ENCODE results near the gene PARP15.

The PARP15 gene

GRCh38 chr3:122662505-122662904, 85.1 kb downstream of the PARP15 start:
- in situ Hi-C loops (cut with MboI; ENCODE audit: low sequenced_read_pairs): no loop called here

DNA sequence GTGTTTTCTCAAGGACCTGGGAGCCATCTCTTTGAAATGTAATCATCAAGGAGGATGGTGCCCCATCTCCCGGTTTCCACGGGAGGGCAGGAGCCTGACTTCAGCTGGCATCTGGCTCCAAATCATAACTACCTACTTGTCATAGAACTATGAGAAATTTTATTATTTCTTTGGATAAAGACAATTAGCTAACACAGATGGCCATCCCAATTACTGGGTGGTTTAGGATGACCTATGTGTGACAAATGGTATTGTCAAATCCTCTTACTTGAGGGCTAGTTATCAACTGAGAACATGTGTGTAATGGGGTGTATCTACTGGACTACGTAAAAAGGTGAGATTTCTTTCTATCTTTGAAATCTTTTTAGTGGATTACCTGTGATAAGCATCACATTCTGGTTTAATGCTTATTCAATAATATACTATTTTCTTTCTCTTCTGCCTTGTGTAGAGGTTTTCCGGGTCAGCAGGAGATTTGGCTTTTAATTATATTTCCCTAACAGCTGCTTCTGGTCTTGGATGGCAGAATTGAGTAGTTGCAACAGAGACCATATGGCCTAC, 87.9 kb downstream of the PARP15 start:
- in situ Hi-C loops (cut with MboI; ENCODE audit: low sequenced_read_pairs): no loop called here

- in situ Hi-C loops (cut with MboI; ENCODE audit: low sequenced_read_pairs): no loop called here
Measured at GRCh38 chr3:122665881-122666280, 88.4 kb downstream of the PARP15 start.

GRCh38 chr3:122668930-122669730, 91.7 kb downstream of the PARP15 start:
- in situ Hi-C loops (cut with MboI; ENCODE audit: low sequenced_read_pairs): no loop called here

- in situ Hi-C loops (cut with MboI; ENCODE audit: low sequenced_read_pairs): loop anchor here (10.0 kb wide), 1 partner anchor 117 kb away; no protein-coding TSS in a partner anchor
Measured at GRCh38 chr3:122671553-122671952, 94.1 kb downstream of the PARP15 start.

- in situ Hi-C loops (cut with MboI; ENCODE audit: low sequenced_read_pairs): loop anchor here (10.0 kb wide), 1 partner anchor 120 kb away; no protein-coding TSS in a partner anchor
Measured at GRCh38 chr3:122674339-122674738, 96.9 kb downstream of the PARP15 start.

DNA sequence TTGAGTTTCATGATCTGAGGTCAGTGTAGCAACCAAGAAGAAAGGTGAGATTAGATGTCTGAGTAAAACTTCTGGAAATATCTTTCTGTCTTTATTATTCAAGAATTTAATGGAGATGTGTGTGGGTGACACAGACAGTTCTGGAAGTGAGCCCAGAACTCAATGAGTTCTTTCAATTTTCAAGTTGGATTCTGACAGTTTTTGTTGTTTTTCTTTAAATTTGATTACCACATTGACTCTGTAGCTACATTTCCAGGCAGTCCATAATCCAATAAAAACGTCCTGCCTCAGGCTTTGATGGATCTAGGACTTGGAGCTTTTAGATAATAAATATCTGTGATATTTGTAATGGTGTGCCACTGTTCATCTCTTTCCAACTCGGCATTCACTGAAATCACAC, 99.3 kb downstream of the PARP15 start:
- in situ Hi-C loops (cut with MboI; ENCODE audit: low sequenced_read_pairs): loop anchor here (10.0 to 25.0 kb wide), 2 partner anchors 122 to 289 kb away; partner anchors contain the start of genes FAM162A and MIX23

GRCh38 chr3:122677216-122677615, 99.8 kb downstream of the PARP15 start:
- in situ Hi-C loops (cut with MboI; ENCODE audit: low sequenced_read_pairs): loop anchor here (10.0 to 25.0 kb wide), 2 partner anchors 122 to 290 kb away; partner anchors contain the start of genes FAM162A and MIX23

- in situ Hi-C loops (cut with MboI; ENCODE audit: low sequenced_read_pairs): loop anchor here (10.0 to 25.0 kb wide), 2 partner anchors 124 to 291 kb away; partner anchors contain the start of genes FAM162A and MIX23
Measured at GRCh38 chr3:122678506-122678905, 101.1 kb downstream of the PARP15 start.

DNA sequence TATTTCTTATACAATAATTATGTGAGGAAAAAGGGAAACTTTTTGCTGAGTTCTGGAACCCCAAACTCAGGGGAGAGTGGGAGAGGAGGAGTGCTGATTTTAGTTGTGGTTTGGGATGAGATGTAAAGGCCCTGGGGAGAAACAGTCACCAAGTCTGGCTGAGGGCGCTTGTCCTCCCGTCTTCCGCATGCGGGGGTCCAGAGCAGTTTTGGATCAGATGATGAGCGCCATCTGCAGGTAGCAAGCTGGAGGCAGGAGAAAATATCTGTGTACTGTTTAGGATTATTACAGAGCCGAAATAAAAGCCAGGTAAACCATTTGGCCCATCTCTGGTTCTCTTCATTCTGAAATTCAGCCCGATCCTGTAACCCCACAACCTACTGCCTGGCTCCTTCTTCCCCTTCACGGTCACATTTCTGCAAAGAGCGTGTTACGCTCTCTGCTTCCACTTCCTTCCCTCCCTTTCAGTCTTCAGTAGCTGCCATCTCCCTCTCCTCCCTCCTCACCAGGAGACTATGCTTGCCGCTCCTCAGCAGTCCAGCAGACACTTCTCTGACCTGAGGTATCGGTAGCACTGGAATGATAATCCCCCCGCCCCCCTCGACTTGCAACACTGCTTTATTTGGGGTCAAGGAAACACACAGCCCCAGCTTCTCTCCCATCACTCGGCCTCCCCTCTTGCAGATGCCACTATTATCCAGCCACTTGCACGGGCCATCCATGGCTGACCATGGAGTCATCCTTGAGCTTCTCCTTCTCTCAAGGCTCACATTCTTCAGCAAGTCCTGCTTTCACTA, 101.8 kb downstream of the PARP15 start:
- in situ Hi-C loops (cut with MboI; ENCODE audit: low sequenced_read_pairs): loop anchor here (10.0 to 25.0 kb wide), 2 partner anchors 124 to 292 kb away; partner anchors contain the start of genes FAM162A and MIX23

GRCh38 chr3:122679882-122680474, 102.5 kb downstream of the PARP15 start:
- in situ Hi-C loops (cut with MboI; ENCODE audit: low sequenced_read_pairs): loop anchor here (10.0 to 25.0 kb wide), 2 partner anchors 125 to 293 kb away; partner anchors contain the start of genes FAM162A and MIX23

- in situ Hi-C loops (cut with MboI; ENCODE audit: low sequenced_read_pairs): loop anchor here (25.0 kb wide), 1 partner anchor 293 kb away; the partner anchor contains the start of genes FAM162A and MIX23
Measured at GRCh38 chr3:122680475-122681283, 103.2 kb downstream of the PARP15 start, which contains the start of gene PARP14. TSS of gene PARP14 (plus strand) at chr3:122680839. CDS start at chr3:122680884, 45 bp downstream.

DNA sequence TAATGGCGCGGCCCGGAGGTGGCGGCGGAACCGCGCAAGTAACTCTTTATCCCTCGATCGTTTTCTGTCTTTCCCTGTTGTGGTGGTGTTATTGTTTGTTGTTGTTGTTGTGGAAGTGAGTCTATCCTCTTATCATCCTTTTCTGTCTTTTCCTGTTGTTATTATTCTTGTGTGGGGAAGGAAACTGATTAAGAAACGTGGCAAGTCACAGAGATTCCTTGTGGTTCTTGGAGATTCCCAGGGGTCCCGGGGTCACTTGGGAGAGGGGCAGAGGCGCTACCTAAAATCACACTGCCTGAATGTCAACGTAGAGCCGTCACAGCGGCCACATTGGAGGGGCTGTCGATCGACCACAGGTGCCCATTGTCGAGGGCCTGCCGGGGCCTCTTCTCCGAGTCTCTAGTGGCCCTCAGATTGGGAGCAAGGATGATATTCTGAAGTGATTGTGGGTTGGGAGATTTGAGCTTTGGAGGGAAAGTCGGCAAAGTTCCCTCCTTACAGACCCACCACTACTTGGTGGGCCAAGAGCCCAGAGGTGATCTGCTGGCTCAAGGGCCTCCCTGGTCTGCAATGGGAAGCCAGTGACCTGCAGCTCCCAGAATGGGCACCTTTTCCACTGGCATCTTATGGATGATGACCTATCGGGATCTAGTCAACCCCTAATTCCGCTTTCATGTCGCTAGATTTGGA, 104.0 kb downstream of the PARP15 start:
- in situ Hi-C loops (cut with MboI; ENCODE audit: low sequenced_read_pairs): loop anchor here (25.0 kb wide), 1 partner anchor 294 kb away; the partner anchor contains the start of genes FAM162A and MIX23

DNA sequence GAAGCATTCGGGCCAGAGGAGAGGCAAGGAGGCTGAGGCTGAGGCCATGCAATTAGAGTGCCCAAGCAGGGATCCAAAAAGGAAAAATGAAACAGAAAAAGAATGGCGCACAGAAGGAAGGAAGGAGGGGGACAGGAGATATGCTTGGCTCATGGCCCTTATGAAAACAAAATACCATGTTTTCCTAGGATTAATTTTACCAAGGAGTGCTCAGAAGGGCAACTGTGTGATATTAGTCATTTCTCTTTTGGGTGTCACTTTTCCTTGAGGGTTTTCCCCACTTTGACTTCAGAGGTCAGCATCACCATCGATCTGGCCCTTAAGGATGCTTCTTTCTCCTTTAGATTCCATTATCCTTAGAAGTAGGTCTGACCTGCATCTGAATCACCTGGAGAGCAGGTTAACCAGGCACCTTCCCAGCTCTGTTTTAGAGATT, 104.5 kb downstream of the PARP15 start:
- in situ Hi-C loops (cut with MboI; ENCODE audit: low sequenced_read_pairs): loop anchor here (25.0 kb wide), 1 partner anchor 295 kb away; the partner anchor contains the start of genes FAM162A and MIX23

- in situ Hi-C loops (cut with MboI; ENCODE audit: low sequenced_read_pairs): loop anchor here (25.0 kb wide), 1 partner anchor 296 kb away; the partner anchor contains the start of genes FAM162A and MIX23
Measured at GRCh38 chr3:122682778-122683411, 105.4 kb downstream of the PARP15 start.

DNA sequence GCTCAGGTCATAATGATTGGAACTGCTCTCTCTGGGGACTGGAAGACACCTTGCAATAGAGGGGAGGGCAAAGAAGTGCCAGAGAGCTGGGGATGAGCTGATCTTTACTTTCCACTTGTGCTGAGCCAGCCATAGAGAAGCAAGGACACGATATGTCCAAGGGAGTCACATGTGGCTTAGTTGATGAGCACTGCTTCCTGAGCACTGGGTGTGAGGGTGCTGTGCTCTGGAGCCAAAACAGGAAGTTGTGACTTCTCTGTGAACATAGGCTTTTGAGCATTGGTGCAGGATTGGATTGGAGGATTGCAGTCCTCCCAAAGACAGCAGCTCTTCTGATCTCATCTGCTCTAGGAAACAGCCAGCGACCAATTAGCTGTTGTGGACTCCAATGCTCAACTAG, 109.8 kb downstream of the PARP15 start:
- in situ Hi-C loops (cut with MboI; ENCODE audit: low sequenced_read_pairs): loop anchor here (25.0 kb wide), 1 partner anchor 300 kb away; the partner anchor contains the start of genes FAM162A and MIX23

All from HL-60/S4 (cell line).